Measurements from ENCODE around the gene HEATR3.
A peak's percentile ranks its signal among the peaks of the same experiment; 100 is the strongest.

HEATR3 gene

DNA sequence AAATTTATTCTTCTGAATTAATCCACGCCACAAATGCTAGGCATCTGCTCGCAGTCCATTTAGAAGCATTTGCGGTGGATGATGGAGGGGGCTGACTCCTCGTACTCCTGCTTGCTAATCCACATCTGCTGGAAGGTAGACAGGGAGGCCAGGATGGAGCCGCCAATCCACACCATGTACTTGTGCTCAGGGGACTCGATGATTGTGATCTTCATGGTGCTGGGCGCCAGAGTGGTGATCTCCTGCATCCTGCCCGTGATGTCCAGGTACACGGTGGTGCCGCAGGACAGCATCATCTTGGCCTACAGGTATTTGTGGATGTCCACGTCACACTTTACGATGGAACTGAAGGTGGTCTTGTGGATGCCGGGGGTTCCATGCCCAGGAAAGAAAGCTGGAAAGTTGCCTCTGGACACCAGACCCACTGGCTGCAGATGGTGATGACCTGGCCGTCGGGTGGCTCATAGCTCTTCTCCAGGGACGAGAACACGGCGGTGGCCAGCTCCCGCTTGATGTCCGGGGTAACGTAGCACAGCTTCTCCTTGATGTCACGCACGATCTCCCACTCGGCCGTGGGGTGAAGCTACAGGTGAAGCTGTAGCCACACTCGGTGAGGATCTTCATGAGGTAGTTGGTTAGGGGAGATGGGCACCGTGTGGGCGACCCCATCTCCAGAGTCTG, 7.5 kb upstream of the HEATR3 start:
- Histone ChIP-seq H3K27me3 (replicated peaks; ENCODE audit: control insufficient read depth, insufficient read depth, low read length) (no peaks in the 10 kb centered on the region), H3K9me3 (ENCODE audit: control insufficient read depth, low read length) (peaks cover 7% of the 10 kb centered on the region), H3K9ac (ENCODE audit: low read length) (no peak overlapping the region), H3K4me1 (ENCODE audit: control insufficient read depth, insufficient read depth, low read length) (no peaks in the 10 kb centered on the region), H3K4me3 (ENCODE audit: low read length) (no peak overlapping the region), H3K36me3 (ENCODE audit: control insufficient read depth, insufficient read depth, low read length, severe bottlenecking) (no peaks in the 10 kb centered on the region)
- DNase-seq (ENCODE audit: low read depth): no peak

- Histone ChIP-seq H3K4me3 (ENCODE audit: low read length) (no peak overlapping the region), H3K9ac (ENCODE audit: low read length) (no peak overlapping the region)
Observed at GRCh38 chr16:50059111-50059510, 6.7 kb upstream of the HEATR3 start.

DNA sequence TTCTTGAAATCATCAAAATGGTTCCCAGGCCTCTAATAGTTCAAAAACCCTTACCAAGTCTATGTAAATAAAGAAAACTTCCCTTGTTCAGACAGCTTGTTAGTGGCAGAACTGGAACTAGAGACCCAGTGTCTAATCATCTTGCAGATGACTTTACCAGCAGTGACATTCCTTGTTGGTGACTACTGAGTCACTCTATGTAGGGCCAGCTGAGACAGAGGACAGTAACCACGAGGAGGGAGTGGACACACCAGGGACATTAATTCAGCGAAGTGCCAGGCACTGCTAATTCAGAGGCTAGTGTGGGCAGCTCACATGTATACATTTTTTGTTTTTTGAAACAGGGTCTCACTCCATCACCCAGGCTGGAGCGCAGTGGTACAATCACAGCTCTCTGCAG, 6.1 kb upstream of the HEATR3 start:
- H3K36me3 ChIP-seq (ENCODE audit: control insufficient read depth, insufficient read depth, low read length, severe bottlenecking): no peaks in the 10 kb centered on the region
- no peak overlapping the region for H3K9ac ChIP-seq (ENCODE audit: low read length)
- no peaks in the 10 kb centered on the region for H3K4me1 ChIP-seq (ENCODE audit: control insufficient read depth, insufficient read depth, low read length)
- DNase-seq (ENCODE audit: low read depth): no peak
- H3K4me3 ChIP-seq (ENCODE audit: low read length): no peak overlapping the region
- H3K9me3 ChIP-seq (ENCODE audit: control insufficient read depth, low read length): peaks cover 7% of the 10 kb centered on the region
- no peaks in the 10 kb centered on the region for H3K27me3 ChIP-seq (replicated peaks; ENCODE audit: control insufficient read depth, insufficient read depth, low read length)

More at GRCh38 chr16:50059111-50059510, 6.7 kb upstream of the HEATR3 start:
- Histone ChIP-seq H3K9me3 (ENCODE audit: control insufficient read depth, low read length) (peaks cover 7% of the 10 kb centered on the region), H3K4me1 (ENCODE audit: control insufficient read depth, insufficient read depth, low read length) (no peaks in the 10 kb centered on the region), H3K27me3 (replicated peaks; ENCODE audit: control insufficient read depth, insufficient read depth, low read length) (no peaks in the 10 kb centered on the region), H3K36me3 (ENCODE audit: control insufficient read depth, insufficient read depth, low read length, severe bottlenecking) (no peaks in the 10 kb centered on the region)
- DNase-seq (ENCODE audit: low read depth): no peak

- no peaks in the 10 kb centered on the region for H3K36me3 ChIP-seq (ENCODE audit: control insufficient read depth, insufficient read depth, low read length, severe bottlenecking)
- H3K4me3 ChIP-seq (ENCODE audit: low read length): no peak overlapping the region
- no peak for DNase-seq (ENCODE audit: low read depth)
- no peaks in the 10 kb centered on the region for H3K4me1 ChIP-seq (ENCODE audit: control insufficient read depth, insufficient read depth, low read length)
- peaks cover 5% of the 10 kb centered on the region for H3K9me3 ChIP-seq (ENCODE audit: control insufficient read depth, low read length)
- H3K27me3 ChIP-seq (replicated peaks; ENCODE audit: control insufficient read depth, insufficient read depth, low read length): no peaks in the 10 kb centered on the region
- no peak overlapping the region for H3K9ac ChIP-seq (ENCODE audit: low read length)
Observed at GRCh38 chr16:50061326-50061725, 4.4 kb upstream of the HEATR3 start.

DNA sequence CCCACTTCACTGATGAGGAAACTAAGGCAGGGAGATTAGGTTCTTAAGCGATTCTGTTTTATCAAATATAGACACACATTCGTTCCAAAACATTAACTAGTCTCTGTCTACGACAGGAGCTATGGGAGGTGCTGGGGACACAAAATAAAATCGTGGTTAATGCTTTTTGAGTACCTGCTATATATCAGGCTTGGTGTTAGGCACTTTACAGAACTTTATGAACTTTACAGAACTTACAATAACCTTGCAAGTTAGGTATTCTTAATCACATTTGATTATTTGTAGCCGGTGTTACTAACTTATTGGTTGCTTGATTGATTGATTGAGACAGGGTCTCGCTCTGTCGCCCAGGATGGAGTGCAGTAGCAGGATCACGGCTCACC, 538 bp upstream of the HEATR3 start:
- Histone ChIP-seq H3K9me3 (ENCODE audit: control insufficient read depth, low read length) (no peaks in the 10 kb centered on the region), H3K9ac (ENCODE audit: low read length) (peak overlapping the region; percentile 53), H3K27me3 (replicated peaks; ENCODE audit: control insufficient read depth, insufficient read depth, low read length) (no peaks in the 10 kb centered on the region), H3K4me3 (ENCODE audit: low read length) (peak overlapping the region; percentile 98), H3K4me1 (ENCODE audit: control insufficient read depth, insufficient read depth, low read length) (peaks cover 19% of the 10 kb centered on the region), H3K36me3 (ENCODE audit: control insufficient read depth, insufficient read depth, low read length, severe bottlenecking) (peaks cover 13% of the 10 kb centered on the region)
- no peak for DNase-seq (ENCODE audit: low read depth)

DNA sequence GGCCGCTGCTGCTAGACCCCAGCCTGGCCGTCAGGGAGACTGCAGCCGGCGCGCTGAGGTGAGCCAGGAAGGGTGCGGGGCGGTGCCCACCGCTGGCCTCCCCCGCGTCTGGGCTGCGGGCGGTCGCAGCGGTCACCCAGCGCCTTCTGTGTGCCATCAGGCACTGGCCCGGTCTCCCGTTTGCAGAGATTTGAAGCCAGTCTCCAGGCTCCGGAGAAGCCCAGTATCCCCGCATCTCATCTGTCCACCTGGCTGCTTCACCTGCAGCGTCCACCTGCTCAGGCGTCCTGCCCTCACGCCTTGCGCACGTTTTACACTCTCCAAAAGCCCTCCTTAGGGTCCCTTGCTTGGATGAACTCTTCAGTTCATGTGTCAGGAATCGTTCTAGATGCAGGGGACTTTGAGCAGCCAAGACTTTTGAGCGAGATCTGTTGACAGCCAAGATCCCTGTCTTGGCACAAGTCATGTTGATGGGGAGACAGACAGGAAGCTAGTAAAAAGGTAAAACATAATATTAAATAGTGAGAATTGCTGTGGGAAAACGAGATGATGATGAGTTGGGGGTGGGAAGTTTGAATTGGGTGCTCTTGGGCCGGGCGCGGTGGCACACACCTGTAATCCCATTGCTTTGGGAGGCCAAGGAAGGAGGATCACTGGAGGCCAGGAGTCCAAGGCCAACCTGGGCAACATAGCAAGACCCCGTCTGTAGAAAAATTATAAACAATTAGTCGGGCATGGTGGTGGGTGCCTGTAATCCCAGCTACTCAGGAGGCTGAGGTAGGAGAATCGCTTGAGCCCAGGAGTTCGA, 916 bp downstream of the HEATR3 start:
- Histone ChIP-seq H3K27me3 (replicated peaks; ENCODE audit: control insufficient read depth, insufficient read depth, low read length) (no peaks in the 10 kb centered on the region), H3K4me1 (ENCODE audit: control insufficient read depth, insufficient read depth, low read length) (peaks cover 19% of the 10 kb centered on the region), H3K4me3 (ENCODE audit: low read length) (peak overlapping the region; percentile 98), H3K36me3 (ENCODE audit: control insufficient read depth, insufficient read depth, low read length, severe bottlenecking) (peaks cover 22% of the 10 kb centered on the region), H3K9ac (ENCODE audit: low read length) (peak overlapping the region; percentile 99), H3K9me3 (ENCODE audit: control insufficient read depth, low read length) (no peaks in the 10 kb centered on the region)
- no peak for DNase-seq (ENCODE audit: low read depth)

- H3K9me3 ChIP-seq (ENCODE audit: control insufficient read depth, low read length): no peaks in the 10 kb centered on the region
- H3K27me3 ChIP-seq (replicated peaks; ENCODE audit: control insufficient read depth, insufficient read depth, low read length): no peaks in the 10 kb centered on the region
- peaks cover 19% of the 10 kb centered on the region for H3K4me1 ChIP-seq (ENCODE audit: control insufficient read depth, insufficient read depth, low read length)
- H3K9ac ChIP-seq (ENCODE audit: low read length): peak overlapping the region; percentile 99
- peak overlapping the region; percentile 98 for H3K4me3 ChIP-seq (ENCODE audit: low read length)
- peak; percentile 78 for DNase-seq (ENCODE audit: low read depth)
- peaks cover 26% of the 10 kb centered on the region for H3K36me3 ChIP-seq (ENCODE audit: control insufficient read depth, insufficient read depth, low read length, severe bottlenecking)
Observed at GRCh38 chr16:50067290-50067853, 1.6 kb downstream of the HEATR3 start.

DNA sequence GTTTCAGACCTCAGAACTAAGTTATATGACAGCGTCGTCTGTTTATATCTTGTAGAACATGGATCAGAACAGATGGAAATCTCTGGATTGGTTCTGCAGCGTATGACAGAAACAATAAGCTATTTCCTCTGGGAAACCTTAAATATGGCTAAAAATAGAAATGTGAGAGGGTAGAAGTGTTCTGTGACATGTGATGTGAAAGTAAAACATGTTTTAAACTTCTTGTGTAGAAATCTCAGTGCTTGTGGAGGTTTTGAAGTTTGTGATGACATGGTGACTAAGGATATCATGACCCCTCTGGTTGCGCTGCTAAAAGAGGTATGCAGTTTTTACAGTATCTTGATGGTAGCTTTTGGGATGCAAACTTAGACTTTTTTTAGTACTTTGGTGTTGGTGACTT, 2.8 kb downstream of the HEATR3 start:
- Histone ChIP-seq H3K9me3 (ENCODE audit: control insufficient read depth, low read length) (no peaks in the 10 kb centered on the region), H3K4me1 (ENCODE audit: control insufficient read depth, insufficient read depth, low read length) (peaks cover 19% of the 10 kb centered on the region), H3K9ac (ENCODE audit: low read length) (no peak overlapping the region), H3K36me3 (ENCODE audit: control insufficient read depth, insufficient read depth, low read length, severe bottlenecking) (peaks cover 36% of the 10 kb centered on the region), H3K4me3 (ENCODE audit: low read length) (no peak overlapping the region), H3K27me3 (replicated peaks; ENCODE audit: control insufficient read depth, insufficient read depth, low read length) (no peaks in the 10 kb centered on the region)
- peak; percentile 30 for DNase-seq (ENCODE audit: low read depth)

DNA sequence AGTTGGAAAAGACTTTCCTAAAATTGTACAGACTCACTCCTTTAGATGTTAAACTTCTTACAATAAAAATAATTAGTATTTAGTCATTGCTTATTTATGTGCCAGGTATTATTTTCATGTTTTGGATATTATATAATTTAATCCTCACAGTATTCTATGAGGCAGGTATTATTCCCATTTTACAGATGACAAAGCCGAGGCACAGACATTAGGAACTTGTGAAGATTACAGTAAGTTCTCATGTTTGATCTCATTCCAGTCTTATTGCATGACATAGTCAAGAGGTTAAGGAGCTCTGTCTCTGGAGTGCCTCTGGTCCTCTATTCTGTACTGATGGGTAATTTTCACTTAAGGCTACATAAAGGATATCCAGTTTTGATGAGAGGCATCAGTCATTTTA, 3.3 kb downstream of the HEATR3 start:
- Histone ChIP-seq H3K9me3 (ENCODE audit: control insufficient read depth, low read length) (no peaks in the 10 kb centered on the region), H3K9ac (ENCODE audit: low read length) (no peak overlapping the region), H3K4me3 (ENCODE audit: low read length) (no peak overlapping the region), H3K27me3 (replicated peaks; ENCODE audit: control insufficient read depth, insufficient read depth, low read length) (no peaks in the 10 kb centered on the region), H3K36me3 (ENCODE audit: control insufficient read depth, insufficient read depth, low read length, severe bottlenecking) (peaks cover 36% of the 10 kb centered on the region), H3K4me1 (ENCODE audit: control insufficient read depth, insufficient read depth, low read length) (peaks cover 19% of the 10 kb centered on the region)
- no peak for DNase-seq (ENCODE audit: low read depth)

- Histone ChIP-seq H3K27me3 (replicated peaks; ENCODE audit: control insufficient read depth, insufficient read depth, low read length) (no peaks in the 10 kb centered on the region), H3K4me3 (ENCODE audit: low read length) (no peak overlapping the region), H3K36me3 (ENCODE audit: control insufficient read depth, insufficient read depth, low read length, severe bottlenecking) (peaks cover 46% of the 10 kb centered on the region), H3K4me1 (ENCODE audit: control insufficient read depth, insufficient read depth, low read length) (peaks cover 19% of the 10 kb centered on the region), H3K9me3 (ENCODE audit: control insufficient read depth, low read length) (no peaks in the 10 kb centered on the region), H3K9ac (ENCODE audit: low read length) (no peak overlapping the region)
- DNase-seq (ENCODE audit: low read depth): peak; percentile 9
Observed at GRCh38 chr16:50071075-50071671, 5.4 kb downstream of the HEATR3 start.

- peaks cover 57% of the 10 kb centered on the region for H3K36me3 ChIP-seq (ENCODE audit: control insufficient read depth, insufficient read depth, low read length, severe bottlenecking)
- no peak for DNase-seq (ENCODE audit: low read depth)
- H3K9ac ChIP-seq (ENCODE audit: low read length): no peak overlapping the region
- peaks cover 7% of the 10 kb centered on the region for H3K4me1 ChIP-seq (ENCODE audit: control insufficient read depth, insufficient read depth, low read length)
- no peak overlapping the region for H3K4me3 ChIP-seq (ENCODE audit: low read length)
- no peaks in the 10 kb centered on the region for H3K9me3 ChIP-seq (ENCODE audit: control insufficient read depth, low read length)
- H3K27me3 ChIP-seq (replicated peaks; ENCODE audit: control insufficient read depth, insufficient read depth, low read length): no peaks in the 10 kb centered on the region
Observed at GRCh38 chr16:50072730-50073129, 7.0 kb downstream of the HEATR3 start.
